ENCODE measurements around the gene OCLN.

DNA sequence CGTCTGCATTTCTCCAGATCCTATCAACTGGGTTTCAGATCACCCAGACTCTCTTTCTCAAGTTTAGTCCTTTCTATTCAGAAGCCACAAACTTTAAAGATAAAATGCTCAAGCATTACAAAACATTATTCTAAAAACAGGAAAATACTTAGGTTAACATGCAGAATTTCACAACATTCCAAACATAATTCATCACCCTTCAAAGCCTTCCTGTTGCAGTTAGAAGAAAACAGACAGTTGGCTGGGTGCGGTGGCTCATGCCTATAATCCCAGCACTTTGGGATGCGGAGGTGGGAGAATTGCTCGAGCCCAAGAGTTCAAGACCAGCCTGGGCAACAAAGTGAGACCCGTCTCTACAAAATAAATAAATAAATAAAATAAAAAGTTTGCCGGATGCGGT, 7.7 kb upstream of the OCLN start:
- TF ChIP-seq, protein P1, sequence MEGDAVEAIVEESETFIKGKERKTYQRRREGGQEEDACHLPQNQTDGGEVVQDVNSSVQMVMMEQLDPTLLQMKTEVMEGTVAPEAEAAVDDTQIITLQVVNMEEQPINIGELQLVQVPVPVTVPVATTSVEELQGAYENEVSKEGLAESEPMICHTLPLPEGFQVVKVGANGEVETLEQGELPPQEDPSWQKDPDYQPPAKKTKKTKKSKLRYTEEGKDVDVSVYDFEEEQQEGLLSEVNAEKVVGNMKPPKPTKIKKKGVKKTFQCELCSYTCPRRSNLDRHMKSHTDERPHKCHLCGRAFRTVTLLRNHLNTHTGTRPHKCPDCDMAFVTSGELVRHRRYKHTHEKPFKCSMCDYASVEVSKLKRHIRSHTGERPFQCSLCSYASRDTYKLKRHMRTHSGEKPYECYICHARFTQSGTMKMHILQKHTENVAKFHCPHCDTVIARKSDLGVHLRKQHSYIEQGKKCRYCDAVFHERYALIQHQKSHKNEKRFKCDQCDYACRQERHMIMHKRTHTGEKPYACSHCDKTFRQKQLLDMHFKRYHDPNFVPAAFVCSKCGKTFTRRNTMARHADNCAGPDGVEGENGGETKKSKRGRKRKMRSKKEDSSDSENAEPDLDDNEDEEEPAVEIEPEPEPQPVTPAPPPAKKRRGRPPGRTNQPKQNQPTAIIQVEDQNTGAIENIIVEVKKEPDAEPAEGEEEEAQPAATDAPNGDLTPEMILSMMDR (IDR thresholded peaks at IDR 0.05), result no peak
- TF ChIP-seq POLR2A (IDR thresholded peaks at IDR 0.05) (no peak), POLR2AphosphoS5 (IDR thresholded peaks at IDR 0.05) (no peak)

Data from gastroesophageal sphincter (tissue), 3 donors.